Measurements from ENCODE around the gene LCN10. TPM values are rescaled to one million over a fixed set of nuclear protein-coding genes. Genes with fewer than 3 reads are reported as not detected.

LCN10 gene
- total RNA-seq, 1 experiment from 2014 or later, result not detected

GRCh38 chr9:136714096-136714892, 28.4 kb downstream of the LCN10 start:
- TF ChIP-seq CTCF (IDR thresholded peaks at IDR 0.05; ENCODE audit: unreplicated experiment), result no peak
- Mint-ChIP-seq H3K27ac (ENCODE audit: low read depth, unreplicated experiment) (no peak overlapping the region), H3K4me3 (ENCODE audit: unreplicated experiment) (no peak overlapping the region), H3K27me3 (ENCODE audit: insufficient read depth, unreplicated experiment) (peaks cover 10% of the 10 kb centered on the region), H3K4me1 (ENCODE audit: insufficient read depth, unreplicated experiment) (no peaks in the 10 kb centered on the region), H3K36me3 (ENCODE audit: insufficient read depth, unreplicated experiment) (no peaks in the 10 kb centered on the region), H3K9me3 (ENCODE audit: unreplicated experiment) (no peaks in the 10 kb centered on the region)
- ChIA-PET CTCF (interaction anchor here (0.6 kb wide), 1 partner anchor 14 kb away, joined by 3 read pairs; no protein-coding TSS in a partner anchor), POLR2A (interaction anchor here (0.5 to 1.8 kb wide), 4 partner anchors 11 to 19 kb away, joined by 3 to 7 read pairs (median 4); no protein-coding TSS in a partner anchor)
- DNase-seq (ENCODE audit: unreplicated experiment), result no peak
- intact Hi-C loops (cut with micrococcal nuclease), result no loop called here
- BruUV-seq (replicated peaks), result no TSS peak

- peaks cover 10% of the 10 kb centered on the region for H3K27me3 Mint-ChIP-seq (ENCODE audit: insufficient read depth, unreplicated experiment)
- BruUV-seq (replicated peaks), result no TSS peak
- H3K9me3 Mint-ChIP-seq (ENCODE audit: unreplicated experiment), result no peaks in the 10 kb centered on the region
These were observed 29.2 kb downstream of the LCN10 start for GRCh38 chr9:136713550-136713949.

GRCh38 chr9:136712690-136713544, 29.8 kb downstream of the LCN10 start:
- BruUV-seq (replicated peaks), result no TSS peak
- intact Hi-C loops (cut with micrococcal nuclease), result no loop called here
- Mint-ChIP-seq H3K27me3 (ENCODE audit: insufficient read depth, unreplicated experiment) (peaks cover 10% of the 10 kb centered on the region), H3K4me1 (ENCODE audit: insufficient read depth, unreplicated experiment) (no peaks in the 10 kb centered on the region), H3K9me3 (ENCODE audit: unreplicated experiment) (no peaks in the 10 kb centered on the region), H3K27ac (ENCODE audit: low read depth, unreplicated experiment) (no peak overlapping the region), H3K4me3 (ENCODE audit: unreplicated experiment) (no peak overlapping the region), H3K36me3 (ENCODE audit: insufficient read depth, unreplicated experiment) (no peaks in the 10 kb centered on the region)
- DNase-seq (ENCODE audit: unreplicated experiment), result no peak
- ChIA-PET POLR2A (interaction anchor here (0.7 to 1.4 kb wide), 3 partner anchors 10 to 104 kb away, joined by 3 to 4 read pairs (median 3); no protein-coding TSS in a partner anchor), CTCF (interaction anchor here (0.8 kb wide), 1 partner anchor 13 kb away, joined by 3 read pairs; no protein-coding TSS in a partner anchor)
- TF ChIP-seq CTCF (IDR thresholded peaks at IDR 0.05; ENCODE audit: unreplicated experiment), result no peak

More at GRCh38 chr9:136713550-136713949, 29.2 kb downstream of the LCN10 start:
- POLR2A ChIA-PET, result interaction anchor here (1.0 to 1.4 kb wide), 2 partner anchors 9 to 13 kb away, joined by 3 to 4 read pairs; no protein-coding TSS in a partner anchor
- H3K36me3 Mint-ChIP-seq (ENCODE audit: insufficient read depth, unreplicated experiment), result no peaks in the 10 kb centered on the region
- intact Hi-C loops (cut with micrococcal nuclease), result no loop called here
- H3K27ac Mint-ChIP-seq (ENCODE audit: low read depth, unreplicated experiment), result no peak overlapping the region
- no peak for TF ChIP-seq CTCF (IDR thresholded peaks at IDR 0.05; ENCODE audit: unreplicated experiment)
- H3K4me3 Mint-ChIP-seq (ENCODE audit: unreplicated experiment), result no peak overlapping the region
- H3K4me1 Mint-ChIP-seq (ENCODE audit: insufficient read depth, unreplicated experiment), result no peaks in the 10 kb centered on the region
- CTCF ChIA-PET, result interaction anchor here (0.6 to 0.8 kb wide), 2 partner anchors 12 to 14 kb away, joined by 3 read pairs; no protein-coding TSS in a partner anchor
- no peak for DNase-seq (ENCODE audit: unreplicated experiment)
